H1 (cell line): ENCODE measurements around the gene SLC24A4. TPM values are rescaled to one million over a fixed set of nuclear protein-coding genes. Genes with fewer than 3 reads are reported as not detected.

ENCODE experiments used
- CTCF ChIA-PET: fragments of 300-600 bp; sonication (Branson Sonifier 250); formaldehyde crosslinking; loops from one replicate; lab custom pipeline; 2021; ENCODE audit not compliant: partially characterized antibody; lab: Charles Lee
- POLR2A ChIA-PET: fragments of 300-600 bp; sonication (Branson Sonifier 250); formaldehyde crosslinking; loops from one replicate; lab custom pipeline; 2021; ENCODE audit warnings: inconsistent platforms; ENCODE audit not compliant: partially characterized antibody; lab: Charles Lee
- DNase-seq, 2 experiments: peaks; one replicate each; pipeline versions ENCODE4 v3.0.0 to v3.0.0-alpha.2; 2010 to 2022; ENCODE audit warnings: low spot score in 2 of 2, low read depth in 1 of 2, mixed read lengths in 1 of 2
- FAIRE-seq: peaks from 2 replicates; lab custom pipeline; 2011; peaks lifted over from hg19 to GRCh38; lab: Jason Lieb, UNC
- H2AFZ ChIP-seq: 2 replicates; pipeline ENCODE4 v1.8.1; 2012; ENCODE audit warnings: low read length, inconsistent platforms
- H2AK5ac ChIP-seq: 2 replicates; pipeline ENCODE4 v1.6.1; 2013; ENCODE audit warnings: low read depth, low read length
- H2BK120ac ChIP-seq: replicated peaks from 2 replicates; pipeline ENCODE3; 2013; ENCODE audit warnings: low read depth, low read length, inconsistent platforms
- H2BK12ac ChIP-seq: 2 replicates; pipeline ENCODE4 v1.6.1; 2013; ENCODE audit warnings: low read depth, low read length
- H2BK15ac ChIP-seq: 2 replicates; pipeline ENCODE4 v1.6.1; 2013; ENCODE audit warnings: low read length
- H2BK20ac ChIP-seq: 2 replicates; pipeline ENCODE4 v1.6.1; 2013; ENCODE audit warnings: low read length
- H2BK5ac ChIP-seq: 2 replicates; pipeline ENCODE4 v1.6.1; 2013; ENCODE audit warnings: low read depth, low read length
- H3K14ac ChIP-seq: 2 replicates; pipeline ENCODE4 v1.6.1; 2013; ENCODE audit warnings: inconsistent platforms; ENCODE audit not compliant: insufficient read length
- H3K18ac ChIP-seq: 2 replicates; pipeline ENCODE4 v1.6.1; 2013; ENCODE audit warnings: low read length; ENCODE audit errors: extremely low read depth
- H3K23ac ChIP-seq: 2 replicates; pipeline ENCODE4 v1.6.1; 2013; ENCODE audit warnings: inconsistent platforms; ENCODE audit not compliant: insufficient read length
- H3K23me2 ChIP-seq: 2 replicates; pipeline ENCODE4 v1.6.1; 2013; ENCODE audit warnings: low read depth, low read length
- H3K27ac ChIP-seq: 2 replicates; pipeline ENCODE4 v1.6.1; 2011; ENCODE audit warnings: low read depth, low read length, inconsistent platforms
- H3K27me3 ChIP-seq, 4 experiments: replicated peaks in 1 of 4; 1 replicate in 1 of 4; 2 replicates in 3 of 4; pipeline versions ENCODE4 v1.6.1 to v1.8.1; 2011 to 2013; ENCODE audit warnings: low read length in 3 of 4, mild to moderate bottlenecking in 3 of 4, inconsistent platforms in 2 of 4, mixed read lengths in 2 of 4, moderate library complexity in 1 of 4; ENCODE audit not compliant: control insufficient read depth in 3 of 4, insufficient read depth in 3 of 4; ENCODE audit errors: extremely low read depth in 1 of 4
- H3K36me3 ChIP-seq, 4 experiments: 2 replicates each; pipeline versions ENCODE4 v1.6.1 to v1.8.1; 2011 to 2013; ENCODE audit warnings: mild to moderate bottlenecking in 4 of 4, low read length in 3 of 4, moderate library complexity in 2 of 4, control low read depth in 1 of 4, inconsistent platforms in 1 of 4; ENCODE audit not compliant: insufficient read depth in 4 of 4, control insufficient read depth in 2 of 4
- H3K4ac ChIP-seq: replicated peaks from 2 replicates; pipeline ENCODE3; 2013; ENCODE audit warnings: low read length, low read depth, mixed read lengths, inconsistent platforms; ENCODE audit not compliant: insufficient read length
- H3K4me1 ChIP-seq, 4 experiments: replicated peaks in 1 of 4; 1 replicate in 1 of 4; 2 replicates in 3 of 4; pipeline versions ENCODE4 v1.6.1 to v1.8.1; 2011 to 2013; ENCODE audit warnings: low read length in 3 of 4, inconsistent platforms in 2 of 4, mixed read lengths in 1 of 4; ENCODE audit not compliant: insufficient read depth in 4 of 4, control insufficient read depth in 3 of 4
- H3K4me2 ChIP-seq, 2 experiments: 2 replicates each; pipeline versions ENCODE4 v1.6.1 to v1.8.1; 2011 to 2013; ENCODE audit warnings: low read depth in 2 of 2, low read length in 2 of 2, control low read depth in 1 of 2, inconsistent platforms in 1 of 2, mild to moderate bottlenecking in 1 of 2; ENCODE audit not compliant: insufficient read depth in 1 of 2
- H3K4me3 ChIP-seq, 4 experiments: fragments of 200-600, 300-600 bp in 1 of 4; sonication (generic), shearing (Covaris generic), sonication (Bioruptor Twin) in 1 of 4; 2 replicates each; pipeline versions ENCODE4 v1.5.1 to v1.8.1; 2011 to 2016; ENCODE audit warnings: low read length in 4 of 4, low read depth in 3 of 4, control low read depth in 2 of 4, inconsistent platforms in 2 of 4, mild to moderate bottlenecking in 2 of 4, mixed read lengths in 1 of 4, moderate library complexity in 1 of 4; ENCODE audit not compliant: insufficient read depth in 2 of 4; ENCODE audit errors: extremely low read depth in 1 of 4
- H3K56ac ChIP-seq: replicated peaks from 2 replicates; pipeline ENCODE3; 2013; ENCODE audit warnings: low read depth, mild to moderate bottlenecking, mixed read lengths, low read length, inconsistent platforms; ENCODE audit not compliant: insufficient read length
- H3K79me1 ChIP-seq: 2 replicates; pipeline ENCODE4 v1.6.1; 2013; ENCODE audit warnings: low read depth, low read length, control low read depth
- H3K79me2 ChIP-seq, 2 experiments: 2 replicates each; pipeline versions ENCODE4 v1.6.1 to v1.8.1; 2012 to 2013; ENCODE audit warnings: low read length in 2 of 2, mild to moderate bottlenecking in 2 of 2, inconsistent platforms in 1 of 2; ENCODE audit not compliant: insufficient read depth in 2 of 2, control insufficient read depth in 1 of 2
- H3K9ac ChIP-seq, 4 experiments: replicated peaks in 1 of 4; 1 replicate in 1 of 4; 2 replicates in 3 of 4; pipeline versions ENCODE4 v1.6.1 to v1.8.1; 2011 to 2013; ENCODE audit warnings: low read depth in 3 of 4, low read length in 3 of 4, control low read depth in 2 of 4, mild to moderate bottlenecking in 2 of 4, moderate library complexity in 2 of 4, inconsistent platforms in 1 of 4; ENCODE audit errors: extremely low read depth in 1 of 4
- H3K9me3 ChIP-seq, 2 experiments: 2 replicates each; pipeline versions ENCODE4 v1.6.1 to v1.8.1; 2012 to 2013; ENCODE audit warnings: mild to moderate bottlenecking in 2 of 2, moderate library complexity in 2 of 2, control low read depth in 1 of 2, inconsistent platforms in 1 of 2, low read depth in 1 of 2, low read length in 1 of 2, mixed read lengths in 1 of 2; ENCODE audit not compliant: insufficient read depth in 2 of 2
- H4K20me1 ChIP-seq, 2 experiments: replicated peaks in 1 of 2; 2 replicates each; pipeline versions ENCODE3 to v1.8.1; 2011 to 2013; ENCODE audit warnings: inconsistent platforms in 2 of 2, low read length in 2 of 2, mild to moderate bottlenecking in 1 of 2; ENCODE audit not compliant: insufficient read depth in 2 of 2, control insufficient read depth in 1 of 2
- H4K5ac ChIP-seq: 2 replicates; pipeline ENCODE4 v1.6.1; 2013; ENCODE audit warnings: low read length, low read depth, mixed read lengths, inconsistent platforms; ENCODE audit not compliant: insufficient read length
- H4K8ac ChIP-seq: 2 replicates; pipeline ENCODE4 v1.8.0; 2013; ENCODE audit warnings: mild to moderate bottlenecking, moderate library complexity, low read length, inconsistent platforms; ENCODE audit not compliant: insufficient read depth; ENCODE audit errors: extremely low read depth
- H4K91ac ChIP-seq: replicated peaks from 2 replicates; pipeline ENCODE3; 2013; ENCODE audit warnings: low read length, mixed read lengths, inconsistent platforms; ENCODE audit not compliant: insufficient read length
- ATF2 ChIP-seq: IDR thresholded peaks from 2 replicates; pipeline ENCODE4 v1.6.1; 2012; ENCODE audit warnings: low read length, inconsistent platforms
- CREB1 ChIP-seq: IDR thresholded peaks from 2 replicates; pipeline ENCODE4 v1.6.1; 2012; ENCODE audit warnings: inconsistent platforms
- EP300 ChIP-seq, 2 experiments: IDR thresholded peaks; 1 replicate in 1 of 2; 2 replicates in 1 of 2; pipeline ENCODE4 v1.6.1; 2011 to 2012; ENCODE audit warnings: low read depth in 2 of 2, low read length in 2 of 2, mild to moderate bottlenecking in 2 of 2, borderline replicate concordance in 1 of 2, inconsistent platforms in 1 of 2, moderate library complexity in 1 of 2
- MAFK ChIP-seq: IDR thresholded peaks from 2 replicates; pipeline ENCODE4 v1.6.1; 2012; ENCODE audit warnings: low read depth, mild to moderate bottlenecking, improper control_type of control experiment, low read length
- NANOG ChIP-seq: IDR thresholded peaks from 2 replicates; pipeline ENCODE4 v1.6.1; 2011; ENCODE audit warnings: low read length, low read depth, mild to moderate bottlenecking, inconsistent platforms; ENCODE audit not compliant: insufficient read depth, poor library complexity, severe bottlenecking
- POLR2A ChIP-seq, 2 experiments: IDR thresholded peaks; 1 replicate in 1 of 2; 2 replicates in 1 of 2; pipeline ENCODE4 v1.6.1; 2011; ENCODE audit warnings: low read depth in 2 of 2, low read length in 2 of 2, mild to moderate bottlenecking in 2 of 2; ENCODE audit errors: control extremely low read depth in 1 of 2
- RAD21 ChIP-seq, 2 experiments: IDR thresholded peaks in 1 of 2; conservative IDR thresholded peaks in 1 of 2; 2 replicates each; pipeline ENCODE4 v1.6.1; 2011; ENCODE audit warnings: low read depth in 2 of 2, low read length in 2 of 2, improper control_type of control experiment in 1 of 2, inconsistent platforms in 1 of 2, mild to moderate bottlenecking in 1 of 2, moderate library complexity in 1 of 2
- RNF2 ChIP-seq: fragments of 200-900, 300-1000 bp; sonication (generic); IDR thresholded peaks from 2 replicates; pipeline ENCODE4 v1.7.1; 2016; ENCODE audit warnings: borderline replicate concordance, low read depth, mild to moderate bottlenecking, antibody characterized with exemption, low read length; ENCODE audit not compliant: poor library complexity, severe bottlenecking; ENCODE audit errors: missing control alignments
- SIRT6 ChIP-seq: IDR thresholded peaks from one replicate; pipeline ENCODE4 v1.7.1; 2012; ENCODE audit warnings: low read length, inconsistent platforms
- TAF1 ChIP-seq: IDR thresholded peaks from 2 replicates; pipeline ENCODE4 v1.6.1; 2011; ENCODE audit warnings: mild to moderate bottlenecking, low read depth, low read length
- ZNF274 ChIP-seq: IDR thresholded peaks from 2 replicates; pipeline ENCODE4 v1.7.0; 2012; ENCODE audit warnings: low read length, borderline replicate concordance; ENCODE audit errors: extremely low read depth
- WGBS, 2 experiments: shearing (Covaris generic) in 1 of 2; methylation state at CpG; one replicate each; pipeline versions ENCODE4 v1.1.6 to v1.1.7; 2013 to 2015; ENCODE audit warnings: low lambda C conversion rate in 2 of 2, mixed read lengths in 2 of 2, inconsistent platforms in 1 of 2, low coverage in 1 of 2, missing lambda C conversion rate in 1 of 2; ENCODE audit not compliant: insufficient replicate concordance in 2 of 2, insufficient coverage in 1 of 2, insufficient read length in 1 of 2; ENCODE audit errors: extremely low coverage in 1 of 2, missing lambda C conversion rate in 1 of 2; 5-methylcytosine and 5-hydroxymethylcytosine counted together
- polyA plus RNA-seq, 7 experiments: library from polyadenylated mRNA; depleted of rRNA in 3 of 7; stranded (reverse) in 5 of 7; unstranded in 2 of 7; fragments of >200 nt in 5 of 7; fragments of 200-250 nt in 2 of 7; gene quantifications; 1 replicate in 5 of 7; 2 replicates in 1 of 7; 4 replicates in 1 of 7; pipeline versions ENCODE4 v1.2.1 to v1.2.3, GENCODE V29; 2011 to 2013; ENCODE audit warnings: missing spikeins in 2 of 7, mixed read lengths in 2 of 7
- total RNA-seq: library from RNA; stranded (reverse); fragmentation: NEBNext Ultra II Directional; extraction: Animal tissue kit (Norgen Biotek cat#: 25700); gene quantifications from 2 replicates; pipeline ENCODE4 v1.2.1, GENCODE V29; 2021

Gene SLC24A4
- total and polyA plus RNA-seq, 2 of the 8 experiments (the other 6 are each of a cell fraction or from before 2014, with no cell fraction given), result 0.27 to 0.89 TPM

- 95% methylated on average over 4 of the region's 4 CpGs; no CpG with 5 or more reads in 1 of the 2 experiments for WGBS, 2 experiments
- no peak overlapping the region for H2AFZ ChIP-seq
- no peaks in the 10 kb centered on the region for H3K79me1 ChIP-seq
- H4K91ac ChIP-seq, result no peak overlapping the region
- POLR2A ChIA-PET, result no interaction called here
- H3K79me2 ChIP-seq, result no peaks in the 10 kb centered on the region
- H3K27me3 ChIP-seq, result no peaks in the 10 kb centered on the region
- no peak overlapping the region for H2BK15ac ChIP-seq
- CTCF ChIA-PET, result no interaction called here
- H3K14ac ChIP-seq, result no peak overlapping the region
- H2BK120ac ChIP-seq, result no peak overlapping the region
- no peaks in the 10 kb centered on the region; the same call in 1 of the 2 replicates for H3K23me2 ChIP-seq
- H3K9ac ChIP-seq, result no peak overlapping the region
- H4K5ac ChIP-seq, result no peak overlapping the region
- no peak overlapping the region for H2BK20ac ChIP-seq
- H3K4me3 ChIP-seq, result no peak overlapping the region
- DNase-seq (no peak), FAIRE-seq (no peak)
- H2BK12ac ChIP-seq, result no peak overlapping the region
- no peak overlapping the region for H2BK5ac ChIP-seq
- no peak overlapping the region for H3K27ac ChIP-seq
- no peak overlapping the region for H3K56ac ChIP-seq
- H2AK5ac ChIP-seq, result no peak overlapping the region
- no peaks in the 10 kb centered on the region for H3K36me3 ChIP-seq
- peaks cover 7 to 18% of the 10 kb centered on the region in 2 experiments; a peak in 2 of 4 replicates for H3K9me3 ChIP-seq
- H3K4ac ChIP-seq, result no peak overlapping the region
- H3K4me2 ChIP-seq, result no peak overlapping the region
- H4K20me1 ChIP-seq, result no peaks in the 10 kb centered on the region
- no peak overlapping the region for H3K23ac ChIP-seq
- no peak overlapping the region for H4K8ac ChIP-seq
- H3K18ac ChIP-seq, result peak overlapping the region; percentile 9; the same call in 1 of the 2 replicates
- H3K4me1 ChIP-seq, result peaks cover 0 to 7% (median 0%) of the 10 kb centered on the region in 4 experiments; a peak in 1 of 7 replicates
- TF ChIP-seq EP300 (IDR thresholded peaks at IDR 0.05; ENCODE audit: borderline replicate concordance in 1 of 2, low read depth in 2 of 2, low read length in 2 of 2) (no peak), SIRT6 (no peak), RAD21 (IDR thresholded peaks at IDR 0.05 in 1 of 2, conservative IDR thresholded peaks at IDR 0.05 in 1 of 2; ENCODE audit: low read depth in 2 of 2, low read length in 2 of 2) (no peak), RNF2 (no peak), POLR2A (IDR thresholded peaks at IDR 0.05; ENCODE audit: control extremely low read depth in 1 of 2, low read depth in 2 of 2, low read length in 2 of 2) (no peak), TAF1 (no peak), CREB1 (no peak), MAFK (no peak), NANOG (no peak), ZNF274 (no peak), ATF2 (no peak)
These were observed 81.1 kb downstream of the SLC24A4 start for GRCh38 chr14:92404018-92404417.
